GM20000 (cell line): Measurements from ENCODE around the gene P4HA1.
"Not testable (repeated sequence)": the region's sequence is repeated elsewhere in the genome, so short reads cannot be mapped to it uniquely, and the experiment has no call there.

ENCODE experiments used
- DNase-seq: peaks from one replicate; pipeline ENCODE4 v3.0.0; 2012; ENCODE audit warnings: low spot score
- TF ChIP-seq, protein P1 (sequence below): IDR thresholded peaks from 2 replicates; pipeline ENCODE4 v1.5.1; 2012; ENCODE audit warnings: mild to moderate bottlenecking, control low read depth; ENCODE audit errors: extremely low read depth, missing control alignments

P4HA1 gene

DNA sequence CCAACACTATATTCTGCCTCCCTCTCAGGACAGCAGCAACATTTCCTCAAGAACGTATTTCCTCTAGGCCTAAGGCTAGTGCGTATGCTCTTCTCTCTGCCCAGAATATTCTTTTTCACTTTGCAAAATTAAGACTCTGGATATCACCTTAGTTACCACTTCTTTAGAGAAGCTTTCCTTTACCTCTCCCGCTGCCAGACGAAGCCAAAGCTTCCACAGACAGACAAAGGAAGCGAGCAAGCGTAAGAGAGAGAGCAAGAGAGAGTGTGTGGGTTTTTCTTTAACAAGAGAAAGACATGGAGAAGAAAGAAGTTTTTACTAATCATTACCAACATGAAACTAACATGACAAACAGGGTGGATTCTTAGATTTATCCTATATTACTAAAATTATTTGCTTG lies 64.1 kb downstream of the P4HA1 start:
- TF ChIP-seq, protein P1, sequence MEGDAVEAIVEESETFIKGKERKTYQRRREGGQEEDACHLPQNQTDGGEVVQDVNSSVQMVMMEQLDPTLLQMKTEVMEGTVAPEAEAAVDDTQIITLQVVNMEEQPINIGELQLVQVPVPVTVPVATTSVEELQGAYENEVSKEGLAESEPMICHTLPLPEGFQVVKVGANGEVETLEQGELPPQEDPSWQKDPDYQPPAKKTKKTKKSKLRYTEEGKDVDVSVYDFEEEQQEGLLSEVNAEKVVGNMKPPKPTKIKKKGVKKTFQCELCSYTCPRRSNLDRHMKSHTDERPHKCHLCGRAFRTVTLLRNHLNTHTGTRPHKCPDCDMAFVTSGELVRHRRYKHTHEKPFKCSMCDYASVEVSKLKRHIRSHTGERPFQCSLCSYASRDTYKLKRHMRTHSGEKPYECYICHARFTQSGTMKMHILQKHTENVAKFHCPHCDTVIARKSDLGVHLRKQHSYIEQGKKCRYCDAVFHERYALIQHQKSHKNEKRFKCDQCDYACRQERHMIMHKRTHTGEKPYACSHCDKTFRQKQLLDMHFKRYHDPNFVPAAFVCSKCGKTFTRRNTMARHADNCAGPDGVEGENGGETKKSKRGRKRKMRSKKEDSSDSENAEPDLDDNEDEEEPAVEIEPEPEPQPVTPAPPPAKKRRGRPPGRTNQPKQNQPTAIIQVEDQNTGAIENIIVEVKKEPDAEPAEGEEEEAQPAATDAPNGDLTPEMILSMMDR, result no peak
- no peak for DNase-seq

DNA sequence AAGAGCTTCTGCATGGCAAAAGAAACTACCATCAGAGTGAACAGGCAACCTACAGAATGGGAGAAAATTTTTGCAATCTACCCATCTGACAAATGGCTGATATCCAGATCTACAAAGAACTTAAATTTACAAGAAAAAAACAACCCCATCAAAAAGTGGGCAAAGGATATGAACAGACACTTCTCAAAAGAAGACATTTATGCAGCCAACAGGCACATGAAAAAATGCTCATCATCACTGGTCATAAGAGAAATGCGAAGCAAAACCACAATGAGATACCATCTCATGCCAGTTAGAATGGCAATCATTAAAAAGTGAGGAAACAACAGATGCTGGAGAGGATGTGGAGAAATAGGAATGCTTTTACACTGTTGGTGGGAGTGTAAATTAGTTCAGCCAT lies 70.0 kb downstream of the P4HA1 start:
- DNase-seq, result not testable (repeated sequence)

DNA sequence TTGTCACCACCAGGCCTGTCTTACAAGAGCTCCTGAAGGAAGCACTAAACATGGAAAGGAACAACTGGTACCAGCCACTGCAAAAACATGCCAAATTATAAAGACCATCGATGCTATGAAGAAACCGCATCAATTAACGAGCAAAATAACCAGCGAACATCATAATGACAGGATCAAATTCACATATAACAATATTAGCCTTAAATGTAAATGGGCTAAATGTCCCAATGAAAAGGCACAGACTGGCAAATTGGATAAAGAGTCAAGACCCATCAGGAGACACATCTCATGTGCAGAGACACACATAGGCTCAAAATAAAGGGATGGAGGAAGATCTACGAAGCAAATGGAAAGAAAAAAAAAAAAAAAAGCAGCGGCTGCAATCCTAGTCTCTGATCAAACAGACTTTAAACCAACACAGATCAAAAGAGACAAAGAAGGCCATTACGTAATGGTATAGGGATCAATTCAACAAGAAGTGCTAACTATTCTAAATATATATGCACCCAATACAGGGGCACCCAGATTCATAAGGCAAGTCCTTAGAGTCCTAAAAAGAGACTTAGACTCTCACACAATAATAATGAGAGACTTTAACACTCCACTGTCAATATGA lies 73.1 kb downstream of the P4HA1 start:
- DNase-seq, result not testable (repeated sequence)

DNA sequence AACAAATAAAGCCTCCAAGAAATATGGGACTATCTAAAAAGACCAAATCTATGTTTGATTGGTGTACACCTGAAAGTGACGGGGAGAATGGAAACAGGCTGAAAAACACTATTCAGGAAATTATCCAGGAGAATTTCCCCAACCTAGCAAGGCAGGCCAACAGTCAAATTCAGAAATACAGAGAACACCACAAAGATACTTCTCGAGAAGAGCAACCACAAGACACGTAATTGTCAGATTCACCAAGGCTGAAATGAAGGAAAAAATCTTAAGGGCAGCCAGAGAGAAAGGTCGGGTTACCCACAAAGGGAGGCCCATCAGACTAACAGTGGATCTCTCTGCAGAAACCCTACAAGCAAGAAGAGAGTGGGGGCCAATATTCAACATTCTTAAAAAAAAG lies 73.7 kb downstream of the P4HA1 start:
- DNase-seq, result not testable (repeated sequence)

DNA sequence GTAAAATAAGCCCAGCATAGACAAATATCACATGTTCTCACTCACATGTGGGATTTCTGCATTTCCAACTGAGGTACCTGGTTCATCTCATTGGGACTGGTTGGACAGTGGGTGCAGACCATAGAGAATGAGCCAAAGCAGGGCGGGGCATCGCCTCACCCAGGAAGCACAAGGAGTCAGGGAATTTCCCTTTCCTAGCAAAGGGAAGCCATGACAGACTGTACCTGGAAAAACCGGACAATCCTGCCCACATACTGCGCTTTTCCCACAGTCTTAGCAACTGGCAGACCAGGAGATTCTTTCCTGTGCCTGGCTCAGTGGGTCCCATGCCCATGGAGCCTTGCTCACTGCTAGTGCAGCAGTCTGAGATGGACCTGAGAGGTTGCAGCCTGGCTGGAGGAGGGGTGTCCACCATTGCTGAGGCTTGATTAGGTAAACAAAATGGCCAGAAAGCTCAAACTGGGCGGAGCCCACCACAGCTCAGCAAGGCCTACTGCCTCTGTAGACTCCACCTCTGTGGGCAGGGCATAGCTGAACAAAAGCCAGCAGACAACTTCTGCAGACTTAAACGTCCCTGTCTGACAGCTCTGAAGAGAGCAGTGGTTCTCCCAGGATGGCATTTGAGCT lies 75.0 kb downstream of the P4HA1 start:
- not testable (repeated sequence) for DNase-seq

DNA sequence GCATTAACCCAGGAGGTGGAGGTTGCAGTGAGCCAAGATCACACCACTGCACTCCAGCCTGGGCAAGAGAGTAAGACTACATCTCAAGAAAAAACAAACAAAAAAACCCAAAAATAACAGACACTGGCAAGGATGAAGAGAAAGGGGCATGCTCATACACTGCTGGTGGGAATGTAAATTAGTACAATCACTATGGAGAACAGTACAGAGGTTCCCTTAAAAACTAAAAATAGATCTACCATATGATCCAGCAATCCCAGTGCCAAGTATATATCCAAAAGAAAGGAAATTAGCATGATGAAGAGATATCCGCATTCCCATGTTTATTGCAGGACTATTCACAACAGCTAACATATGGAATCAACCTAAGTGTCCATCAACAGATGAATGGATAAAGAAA lies 75.6 kb downstream of the P4HA1 start:
- TF ChIP-seq, protein P1, result no peak
- DNase-seq, result no peak

DNA sequence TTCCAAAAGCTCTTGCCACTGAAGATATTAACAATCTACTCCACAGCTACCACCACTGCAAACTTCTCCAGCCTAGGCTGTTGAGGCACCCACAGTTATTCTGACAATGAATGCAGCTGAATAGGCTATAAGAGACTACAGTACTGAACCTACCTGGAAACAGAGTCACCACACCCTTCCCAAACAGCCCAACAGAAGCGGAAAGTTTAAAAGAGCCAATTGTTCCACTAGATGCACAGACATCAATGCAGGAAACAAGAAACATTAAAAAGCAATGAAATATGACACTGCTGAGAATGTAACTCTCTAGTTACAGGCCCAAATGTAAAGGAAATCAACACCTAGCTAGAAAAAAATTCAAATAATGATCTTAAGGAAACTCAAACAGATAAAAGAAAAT lies 77.6 kb downstream of the P4HA1 start:
- TF ChIP-seq, protein P1, result no peak
- DNase-seq, result no peak

DNA sequence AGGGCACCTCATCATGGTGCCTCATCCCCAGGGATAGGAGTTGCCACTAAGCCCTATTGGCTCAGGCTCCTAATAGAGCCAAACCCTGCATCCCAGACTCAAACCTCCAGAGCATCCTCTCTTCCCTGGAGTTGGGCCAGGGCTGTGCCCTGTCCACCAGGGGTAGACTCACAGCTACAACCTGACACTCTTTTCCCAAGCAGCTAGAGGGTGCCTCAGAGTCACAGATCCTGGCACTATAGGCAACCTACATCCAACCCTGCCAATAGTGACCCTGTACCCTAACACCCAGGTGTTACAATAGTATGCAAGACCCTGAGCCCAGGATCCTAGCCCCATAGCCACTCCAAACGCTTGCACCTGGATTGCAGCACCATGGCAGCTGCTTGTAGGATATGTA lies 78.0 kb downstream of the P4HA1 start:
- DNase-seq, result no peak
- TF ChIP-seq, protein P1, result no peak

DNA sequence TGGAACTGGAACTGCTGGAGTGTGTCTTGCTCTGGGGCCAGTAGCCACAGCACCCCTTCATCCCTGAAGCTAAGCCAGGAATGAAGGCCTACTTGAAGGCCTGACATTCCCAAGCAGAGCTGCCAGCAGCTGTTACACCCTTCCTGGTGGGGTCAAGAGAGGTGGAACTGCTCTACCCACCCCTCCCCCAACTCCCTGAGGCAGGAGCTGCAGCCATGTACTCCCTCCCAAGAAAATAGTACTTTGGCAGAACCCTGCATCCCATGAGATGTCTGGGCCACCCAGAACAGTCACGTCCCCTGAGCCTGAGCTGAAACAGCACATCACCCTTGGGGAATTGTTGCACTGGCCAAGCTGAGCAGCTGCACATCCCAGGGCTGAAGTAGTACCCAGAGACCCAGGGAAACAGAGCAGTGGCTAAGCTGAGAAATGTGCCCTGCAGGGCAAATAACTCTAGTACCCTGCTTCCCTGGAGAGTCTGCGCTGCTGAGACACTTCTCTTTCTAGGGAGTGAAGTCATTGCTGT lies 78.6 kb downstream of the P4HA1 start:
- no peak for DNase-seq
- TF ChIP-seq, protein P1, result no peak
